ENCODE data around the gene PIK3CD.

- TF ChIP-seq CTCF (conservative IDR thresholded peaks at IDR 0.05) (no peak), EZH2 (IDR thresholded peaks at IDR 0.05; ENCODE audit: low read depth) (no peak)
Observed at GRCh38 chr1:9651565-9652378, at the start of gene PIK3CD.

All from PC-9 (cell line).